Body of pancreas (tissue), 4 donors: ENCODE measurements around the gene ZNF184.

ENCODE experiments used
- POLR2A ChIP-seq, 3 donors: fragments of 450-650 bp; IDR thresholded peaks; one replicate each; pipeline ENCODE4 v1.6.1; 2016; ENCODE audit warnings: antibody characterized with exemption in 3 of 3, mild to moderate bottlenecking in 2 of 3
- TF ChIP-seq, protein P1 (sequence below), 7 experiments: fragments of 450-650 bp in 4 of 7; fragments of 200-600 bp in 3 of 7; sonication (generic) in 3 of 7; IDR thresholded peaks; one replicate each; pipeline ENCODE4 v1.5.1; 2016 to 2019; ENCODE audit warnings: antibody characterized with exemption in 7 of 7

DNA sequence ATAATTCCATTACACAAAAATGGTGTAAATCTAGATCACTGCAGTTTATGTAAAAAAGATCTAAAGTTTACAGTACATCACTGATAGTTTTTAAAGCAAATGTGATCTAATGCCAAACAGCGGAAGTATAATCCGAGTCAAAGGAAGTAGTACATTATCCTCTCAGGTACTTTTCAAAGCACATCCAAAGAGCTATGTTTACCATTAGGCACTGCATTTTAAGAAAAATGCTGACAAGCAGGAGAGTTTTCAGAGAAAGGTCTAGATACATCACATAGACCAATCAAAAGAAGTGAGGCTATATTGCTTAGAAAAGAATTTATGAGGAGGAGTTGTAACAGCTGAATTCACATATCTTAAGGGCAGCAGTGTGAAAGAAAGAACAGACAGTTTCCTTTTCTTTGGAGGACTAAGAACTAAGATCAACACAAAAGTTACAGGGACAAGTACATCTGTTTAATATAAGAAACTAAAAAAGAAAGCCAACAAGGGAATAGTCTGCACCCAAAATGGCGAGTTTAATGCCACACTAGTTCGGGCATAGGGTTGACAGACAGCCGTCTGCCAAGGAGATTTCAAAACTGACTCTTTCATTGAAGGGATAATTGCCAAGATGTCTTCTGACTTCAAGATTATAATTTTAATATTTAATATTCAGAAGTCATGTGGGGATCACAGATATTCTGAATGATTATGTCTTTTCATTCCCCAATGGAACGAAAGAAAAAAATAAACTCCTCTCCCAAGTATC, 1.4 kb downstream of the ZNF184 start:
- TF ChIP-seq, protein P1, sequence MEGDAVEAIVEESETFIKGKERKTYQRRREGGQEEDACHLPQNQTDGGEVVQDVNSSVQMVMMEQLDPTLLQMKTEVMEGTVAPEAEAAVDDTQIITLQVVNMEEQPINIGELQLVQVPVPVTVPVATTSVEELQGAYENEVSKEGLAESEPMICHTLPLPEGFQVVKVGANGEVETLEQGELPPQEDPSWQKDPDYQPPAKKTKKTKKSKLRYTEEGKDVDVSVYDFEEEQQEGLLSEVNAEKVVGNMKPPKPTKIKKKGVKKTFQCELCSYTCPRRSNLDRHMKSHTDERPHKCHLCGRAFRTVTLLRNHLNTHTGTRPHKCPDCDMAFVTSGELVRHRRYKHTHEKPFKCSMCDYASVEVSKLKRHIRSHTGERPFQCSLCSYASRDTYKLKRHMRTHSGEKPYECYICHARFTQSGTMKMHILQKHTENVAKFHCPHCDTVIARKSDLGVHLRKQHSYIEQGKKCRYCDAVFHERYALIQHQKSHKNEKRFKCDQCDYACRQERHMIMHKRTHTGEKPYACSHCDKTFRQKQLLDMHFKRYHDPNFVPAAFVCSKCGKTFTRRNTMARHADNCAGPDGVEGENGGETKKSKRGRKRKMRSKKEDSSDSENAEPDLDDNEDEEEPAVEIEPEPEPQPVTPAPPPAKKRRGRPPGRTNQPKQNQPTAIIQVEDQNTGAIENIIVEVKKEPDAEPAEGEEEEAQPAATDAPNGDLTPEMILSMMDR (IDR thresholded peaks at IDR 0.05), result no peak
- TF ChIP-seq POLR2A (IDR thresholded peaks at IDR 0.05), result no peak
